Islet precursor cell (in vitro differentiated cells): ENCODE results near the gene GPALPP1.
"Not testable (repeated sequence)": the region's sequence is repeated elsewhere in the genome, so short reads cannot be mapped to it uniquely, and the experiment has no call there.

Experiments
- DNase-seq: peaks from one replicate; pipeline ENCODE4 v3.0.0-alpha.2; 2018

GPALPP1 gene, protein sequence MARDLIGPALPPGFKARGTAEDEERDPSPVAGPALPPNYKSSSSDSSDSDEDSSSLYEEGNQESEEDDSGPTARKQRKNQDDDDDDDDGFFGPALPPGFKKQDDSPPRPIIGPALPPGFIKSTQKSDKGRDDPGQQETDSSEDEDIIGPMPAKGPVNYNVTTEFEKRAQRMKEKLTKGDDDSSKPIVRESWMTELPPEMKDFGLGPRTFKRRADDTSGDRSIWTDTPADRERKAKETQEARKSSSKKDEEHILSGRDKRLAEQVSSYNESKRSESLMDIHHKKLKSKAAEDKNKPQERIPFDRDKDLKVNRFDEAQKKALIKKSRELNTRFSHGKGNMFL

DNA sequence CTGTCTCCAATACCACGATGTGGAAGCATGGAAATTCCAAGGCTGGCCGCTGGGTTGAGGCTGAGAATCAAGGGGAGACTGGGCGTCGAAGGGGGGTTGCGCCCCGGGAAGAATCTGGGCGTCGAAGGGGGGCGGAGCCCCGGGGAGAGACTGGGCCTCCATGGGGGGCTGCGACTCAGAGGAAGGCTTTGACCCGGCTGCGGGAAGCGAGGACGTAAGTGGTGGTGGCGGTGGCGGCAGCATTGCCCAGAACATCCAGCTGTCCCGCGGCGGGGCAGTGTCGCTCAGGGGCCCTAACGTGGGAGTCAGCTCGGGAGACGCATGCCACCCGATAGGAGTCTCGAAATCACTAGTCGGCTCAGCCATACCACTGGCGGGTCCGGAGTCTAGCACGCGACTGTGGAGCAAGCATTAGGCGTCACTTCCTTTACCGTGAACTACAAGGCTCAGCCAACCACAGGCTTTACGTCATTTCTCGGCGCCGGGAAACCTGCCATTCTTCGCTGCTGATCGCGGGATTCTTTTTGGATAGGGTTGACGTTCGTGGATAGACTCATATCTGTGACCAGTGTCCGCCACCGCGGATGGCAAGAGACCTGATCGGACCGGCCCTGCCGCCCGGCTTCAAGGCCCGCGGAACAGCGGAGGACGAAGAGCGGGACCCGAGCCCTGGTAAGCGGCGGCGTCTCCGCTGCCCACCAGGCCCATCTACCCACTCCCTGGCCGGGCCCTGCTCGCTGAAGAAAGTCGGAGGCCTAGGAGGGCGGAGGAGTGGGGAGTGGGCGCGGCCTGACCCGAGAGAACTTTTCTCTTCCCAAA is at the start of gene GPALPP1, which contains the start of gene NUFIP1:
Gene GPALPP1 (plus strand): TSS at position 468 of the 819 bp plus-strand sequence. CDS start 117 bp downstream, at position 585.
Gene NUFIP1 (minus strand): TSS at position 401 of the 819 bp plus-strand sequence. CDS start 35 bp downstream, at position 366.
- peak; percentile 97 for DNase-seq

DNA sequence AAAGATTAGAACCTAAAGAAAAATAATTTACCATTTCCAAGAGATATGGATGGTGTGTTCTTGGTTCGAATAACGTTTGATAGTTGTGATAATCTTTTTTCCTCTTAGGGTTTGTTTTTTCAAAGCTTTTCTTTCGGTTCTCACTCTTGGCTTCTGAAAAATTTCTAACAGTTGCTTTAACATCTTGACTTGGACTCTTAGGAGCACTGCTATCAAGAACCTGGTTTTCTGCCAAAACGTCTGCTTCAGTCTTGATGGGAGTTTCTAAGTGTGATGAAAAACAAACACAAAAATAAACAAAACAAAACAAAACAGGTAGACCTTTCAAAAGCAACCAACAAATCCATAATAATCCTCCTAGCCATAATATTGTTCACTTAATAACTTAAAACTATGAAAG is 45.9 kb upstream of the GPALPP1 start:
- DNase-seq: not testable (repeated sequence)

DNA sequence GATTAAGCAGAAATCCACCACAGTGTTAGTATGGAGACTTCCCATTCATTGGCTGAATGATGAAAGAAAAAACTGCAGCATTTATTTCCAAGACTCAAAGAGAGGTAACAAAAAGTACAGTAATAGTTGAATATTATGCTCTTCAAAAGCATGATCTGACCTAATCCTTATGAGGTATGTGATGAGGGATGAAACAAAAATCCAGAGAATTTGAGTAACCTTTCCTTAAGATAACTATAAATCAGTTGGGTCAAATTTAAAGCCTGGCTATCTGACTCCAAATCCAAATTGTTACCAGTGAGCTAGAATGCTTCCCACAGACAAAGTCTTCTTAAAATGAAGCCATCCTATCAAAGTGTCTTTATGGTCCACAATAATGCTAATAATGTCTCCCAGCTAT is 38.2 kb upstream of the GPALPP1 start:
- no peak for DNase-seq

DNA sequence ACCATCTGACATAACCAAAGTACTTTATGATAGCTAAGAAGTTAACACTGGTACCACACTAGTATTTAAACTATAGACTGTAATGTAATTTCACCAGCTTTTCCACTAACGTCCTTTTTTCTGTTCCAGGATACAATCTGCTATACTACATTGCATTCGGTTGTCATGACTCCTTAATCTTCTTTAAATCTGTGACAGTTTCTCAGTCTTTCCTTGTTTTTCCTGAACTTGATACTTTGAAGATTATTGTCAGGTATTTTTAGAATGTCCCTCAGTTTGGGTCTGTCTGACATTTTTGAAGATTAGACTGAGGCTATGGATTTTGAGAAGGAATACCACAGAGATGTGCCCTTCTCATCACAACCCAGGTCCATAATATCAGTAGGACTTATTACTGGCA is 36.7 kb upstream of the GPALPP1 start:
- no peak for DNase-seq

DNA sequence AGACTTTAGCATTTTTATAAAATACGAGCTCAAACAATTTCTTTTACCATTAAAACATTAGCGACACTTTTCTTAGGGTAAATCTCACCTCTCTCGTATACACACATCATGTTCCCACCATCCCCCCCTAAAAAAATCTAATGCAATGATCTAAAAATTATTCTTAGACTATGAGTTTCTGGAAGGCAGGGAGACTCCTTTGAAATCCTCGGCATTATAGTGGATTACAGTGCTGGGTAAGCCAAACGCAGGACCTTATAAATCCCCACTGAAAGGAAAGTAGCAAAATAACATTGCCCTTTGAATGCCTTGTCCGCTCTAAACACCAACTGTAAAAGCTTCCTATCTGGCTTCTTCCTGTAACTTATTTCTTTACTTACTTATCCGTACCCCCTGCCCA is 35.1 kb upstream of the GPALPP1 start:
- DNase-seq: no peak

DNA sequence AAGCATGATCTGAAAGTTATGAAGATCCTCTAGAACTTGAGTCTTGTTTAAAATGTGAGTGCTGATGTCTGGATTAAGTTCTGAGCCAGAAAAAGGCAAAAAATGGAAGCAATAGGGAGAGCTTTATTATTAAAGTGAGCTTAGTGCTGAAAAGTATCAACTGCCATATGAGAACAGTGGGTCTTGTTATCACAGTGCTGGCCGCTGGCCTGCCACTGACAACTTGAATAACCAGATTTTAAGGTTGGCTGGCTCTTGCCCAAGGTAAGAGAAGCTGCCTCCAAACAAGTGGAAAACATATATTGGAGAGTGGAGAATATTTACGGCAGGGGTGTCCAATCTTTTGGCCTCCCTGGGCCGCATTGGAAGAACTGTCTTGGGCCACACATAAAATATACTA is 33.9 kb upstream of the GPALPP1 start:
- DNase-seq: no peak

DNA sequence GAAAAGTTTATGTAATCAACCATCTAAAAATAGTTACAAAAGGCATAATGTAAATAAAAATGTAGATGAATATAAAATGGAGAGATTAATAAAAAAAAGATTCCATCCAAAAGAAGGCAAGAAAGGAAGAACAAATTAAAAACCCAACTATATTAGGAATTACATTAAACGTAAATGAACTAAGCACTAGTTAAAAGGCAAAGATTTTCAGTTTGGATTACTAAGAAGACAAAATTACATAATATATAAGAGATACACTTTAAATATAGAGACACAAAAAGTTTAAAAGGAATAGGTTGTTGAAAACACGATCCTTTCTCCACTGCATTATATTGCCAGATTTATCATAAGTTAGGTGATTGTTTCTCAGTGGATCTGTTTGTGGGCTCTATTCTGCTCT is 27.3 kb upstream of the GPALPP1 start:
- no peak for DNase-seq

DNA sequence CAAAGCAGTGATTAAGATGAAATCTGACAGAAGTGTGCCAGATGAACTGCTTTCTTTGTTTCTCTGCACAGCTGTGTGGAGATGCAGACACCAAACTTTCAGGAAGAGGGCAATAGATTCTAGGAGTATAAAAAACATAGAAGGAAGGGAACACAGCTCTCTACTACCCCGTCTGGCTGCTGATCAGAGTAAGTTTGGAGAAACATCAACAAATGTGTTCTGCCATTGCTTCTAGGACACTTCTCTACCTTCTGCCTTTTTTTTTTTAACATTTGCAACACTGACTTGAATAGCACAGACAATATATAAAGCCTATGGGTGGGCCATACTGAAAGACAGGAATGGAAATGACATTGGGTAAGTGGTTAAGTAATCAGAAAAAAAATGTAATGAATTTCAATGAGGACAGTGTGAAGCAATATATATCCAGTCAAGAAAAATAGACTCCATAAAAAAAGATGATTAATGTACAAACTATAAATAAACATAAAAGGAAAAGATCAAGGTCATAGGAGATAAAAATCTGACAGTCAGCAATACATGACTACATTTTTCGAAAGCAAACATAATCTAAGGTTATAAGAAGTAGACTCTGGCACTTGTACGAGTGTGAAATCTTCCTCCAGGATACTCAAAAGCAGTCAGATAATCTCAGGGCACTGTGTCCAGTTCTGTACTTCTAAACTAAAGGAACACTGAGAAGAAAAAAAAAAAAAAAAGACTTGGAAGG is 21.5 kb upstream of the GPALPP1 start:
- DNase-seq: no peak

DNA sequence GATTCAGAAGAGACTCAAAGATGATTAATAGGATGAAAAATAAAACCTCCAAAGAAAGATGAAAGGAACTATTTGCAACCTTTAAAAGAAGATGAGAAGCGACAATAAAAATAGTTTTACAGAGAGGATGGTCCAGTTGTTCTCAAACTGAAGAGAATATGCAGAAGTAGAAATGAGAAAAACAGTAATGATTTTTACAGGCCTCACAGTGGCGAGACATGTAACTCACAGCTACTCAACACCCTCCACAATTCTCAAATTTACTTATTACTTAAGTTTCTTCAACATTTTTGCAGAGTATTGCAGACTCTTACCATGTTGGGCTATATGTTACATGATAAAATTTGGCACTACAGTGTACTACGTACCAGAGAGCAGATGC is 20.9 kb upstream of the GPALPP1 start:
- no peak for DNase-seq

DNA sequence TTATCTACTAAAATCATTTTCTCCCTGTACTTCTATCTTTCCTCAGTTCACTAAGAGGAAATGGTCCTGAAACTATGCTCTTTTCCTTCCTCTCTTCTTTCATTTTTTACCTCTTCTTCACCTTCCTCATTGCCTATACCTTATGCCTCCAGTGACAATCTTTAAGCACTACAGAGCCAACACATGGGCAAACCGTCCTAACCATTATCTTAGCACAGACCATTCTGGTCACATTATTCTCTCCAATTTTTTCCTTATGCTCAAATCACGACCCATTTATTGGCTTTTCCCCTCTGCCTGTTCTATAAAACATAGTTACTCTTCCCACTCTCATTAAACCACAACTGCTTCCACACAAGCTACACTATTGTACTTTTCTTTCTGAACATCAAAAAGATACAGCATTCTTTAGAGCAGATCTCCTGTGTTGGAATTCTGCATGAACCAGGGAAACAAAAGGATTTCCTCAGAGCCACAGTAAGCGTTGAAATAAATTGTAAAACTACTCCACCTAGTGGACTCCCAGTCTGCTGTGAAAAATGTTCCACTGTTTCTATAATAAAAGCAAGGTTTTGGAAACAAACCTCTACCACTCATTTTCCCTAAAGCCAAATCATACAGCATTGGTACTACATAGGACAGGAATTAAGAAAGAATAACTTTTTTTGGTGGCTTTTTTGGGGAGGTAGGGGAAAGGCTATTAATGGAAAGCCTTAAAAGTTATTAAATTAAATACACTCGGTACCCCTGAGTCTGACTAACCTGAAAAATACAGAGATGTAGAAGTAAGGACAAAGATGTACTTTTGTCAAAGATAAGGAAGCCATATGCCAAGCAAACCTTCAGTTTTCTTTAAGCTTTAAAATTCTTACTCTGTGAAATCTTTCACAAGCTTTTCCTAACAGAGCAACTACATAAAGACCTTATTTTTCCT is 19.5 kb upstream of the GPALPP1 start:
- no peak for DNase-seq

DNA sequence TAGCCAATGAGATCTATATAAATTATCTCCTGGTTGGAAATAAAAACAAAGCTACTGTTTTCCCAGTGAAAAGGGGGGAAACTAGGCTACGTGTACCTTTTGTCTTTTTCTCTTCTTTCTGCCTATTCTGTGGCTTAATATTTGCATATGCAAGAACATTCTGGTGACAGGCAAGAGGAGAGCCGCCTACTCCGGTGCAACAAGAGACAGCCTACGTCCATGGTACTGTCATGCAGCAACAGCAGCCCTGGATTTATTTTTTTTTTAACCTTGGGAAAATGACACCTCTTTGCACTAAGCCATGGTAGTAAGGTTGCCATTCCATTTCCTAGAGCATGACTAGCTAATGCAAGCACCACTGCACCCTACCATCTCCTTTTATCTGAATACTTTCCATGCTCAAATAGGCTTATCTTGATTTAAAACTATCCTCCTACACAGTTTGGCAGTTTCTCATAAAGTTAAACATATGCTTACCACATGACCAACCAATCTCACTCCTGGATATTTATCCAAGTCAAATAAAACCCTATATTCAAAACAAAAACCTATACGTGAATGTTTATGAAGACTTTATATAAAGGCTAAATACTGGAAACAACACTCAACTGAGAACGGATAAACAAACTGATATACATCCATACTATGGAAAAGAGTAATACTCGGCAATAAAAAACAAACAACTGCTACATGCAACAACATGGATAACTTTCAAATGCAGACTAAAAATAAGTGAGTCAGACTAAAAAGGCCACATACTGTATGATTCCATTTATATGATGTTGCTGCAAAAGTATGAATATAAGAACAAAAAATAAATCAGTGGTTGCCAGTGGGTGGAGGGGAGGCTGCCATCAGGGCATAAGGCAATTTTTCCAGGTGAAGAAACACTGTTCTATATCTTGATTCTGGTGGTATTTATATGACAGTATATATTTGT is 17.4 kb upstream of the GPALPP1 start:
- DNase-seq: no peak

DNA sequence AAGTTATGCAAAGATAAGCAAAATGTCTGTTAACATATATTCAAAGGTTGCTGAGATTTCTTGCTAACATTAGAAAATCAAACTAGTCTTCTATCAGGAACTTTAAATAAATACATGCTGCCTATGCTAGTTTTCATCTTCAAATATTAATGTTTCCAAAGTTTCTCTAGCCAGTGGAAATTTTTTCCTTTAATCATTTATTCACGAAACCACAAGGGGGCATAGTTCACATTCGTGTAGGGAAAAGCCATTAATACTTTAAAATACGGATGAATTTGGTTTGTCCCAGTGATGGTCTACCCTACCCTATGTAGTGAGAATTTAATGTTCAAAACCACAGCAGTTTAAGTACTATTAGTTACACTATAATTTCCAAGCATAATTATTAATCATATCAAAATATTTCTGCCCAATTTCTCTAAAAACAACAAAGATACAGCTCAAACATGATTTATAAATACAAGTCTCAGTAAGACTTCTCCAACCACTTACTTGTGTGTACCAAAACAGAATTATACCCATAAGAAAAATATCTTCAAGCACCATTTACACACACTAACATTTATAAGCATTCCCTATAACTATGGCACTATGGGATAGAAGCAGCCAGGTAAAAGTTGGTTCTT is 16.3 kb upstream of the GPALPP1 start:
- no peak for DNase-seq

DNA sequence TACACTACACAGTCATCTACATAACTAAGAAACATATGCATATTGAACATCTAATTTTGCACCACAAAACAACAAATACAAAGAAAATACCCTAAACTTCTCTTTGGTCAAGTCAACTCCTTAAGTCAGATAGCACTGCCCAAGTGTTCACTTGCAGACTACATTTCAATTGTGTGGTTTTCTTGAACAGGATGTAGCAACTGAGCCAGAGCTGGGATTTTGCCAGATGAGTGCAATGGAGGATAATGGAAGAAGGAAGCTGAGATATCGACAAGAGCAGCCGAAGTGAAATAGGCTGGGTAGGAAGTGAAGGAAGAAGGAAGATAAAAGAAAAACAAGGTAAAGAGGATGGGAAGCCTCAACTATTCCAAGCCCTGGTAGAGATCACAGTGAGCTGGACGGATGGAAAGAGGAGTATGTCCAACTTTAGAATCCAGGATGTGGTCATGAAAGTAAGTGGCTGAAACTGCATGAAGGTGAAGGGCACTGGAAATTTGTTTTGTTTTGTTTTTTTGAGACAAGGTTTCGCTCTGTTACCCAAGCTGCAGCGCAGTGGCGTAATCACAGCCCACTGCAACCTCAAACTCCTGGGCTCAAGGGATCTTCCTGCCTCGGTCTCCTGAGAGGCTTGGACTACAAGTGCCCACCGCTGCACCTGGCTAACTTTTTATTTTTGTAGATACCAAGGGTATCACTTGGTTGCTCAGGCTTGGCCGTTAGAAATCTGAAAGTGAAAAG is 15.1 kb upstream of the GPALPP1 start:
- DNase-seq: no peak

DNA sequence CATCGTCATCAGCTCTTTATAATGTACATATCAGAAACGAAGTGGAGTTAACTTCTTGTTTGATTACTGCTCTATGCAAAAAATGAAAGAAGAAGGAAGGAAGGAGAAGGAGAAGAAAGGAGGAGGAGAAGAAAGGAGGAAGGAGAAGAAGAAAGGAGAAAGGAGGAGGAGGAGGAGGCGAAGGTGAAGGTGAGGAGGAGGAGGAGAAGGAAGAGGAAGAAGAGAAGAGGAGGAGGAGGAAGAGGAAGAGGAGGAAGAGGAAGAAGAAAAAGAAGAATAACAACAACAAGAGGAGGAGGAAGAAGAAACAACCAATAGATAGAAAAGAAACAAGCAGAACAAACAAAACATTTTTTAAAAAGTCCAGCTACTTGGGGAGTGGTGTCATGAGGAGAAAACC is 13.1 kb upstream of the GPALPP1 start:
- DNase-seq: no peak

DNA sequence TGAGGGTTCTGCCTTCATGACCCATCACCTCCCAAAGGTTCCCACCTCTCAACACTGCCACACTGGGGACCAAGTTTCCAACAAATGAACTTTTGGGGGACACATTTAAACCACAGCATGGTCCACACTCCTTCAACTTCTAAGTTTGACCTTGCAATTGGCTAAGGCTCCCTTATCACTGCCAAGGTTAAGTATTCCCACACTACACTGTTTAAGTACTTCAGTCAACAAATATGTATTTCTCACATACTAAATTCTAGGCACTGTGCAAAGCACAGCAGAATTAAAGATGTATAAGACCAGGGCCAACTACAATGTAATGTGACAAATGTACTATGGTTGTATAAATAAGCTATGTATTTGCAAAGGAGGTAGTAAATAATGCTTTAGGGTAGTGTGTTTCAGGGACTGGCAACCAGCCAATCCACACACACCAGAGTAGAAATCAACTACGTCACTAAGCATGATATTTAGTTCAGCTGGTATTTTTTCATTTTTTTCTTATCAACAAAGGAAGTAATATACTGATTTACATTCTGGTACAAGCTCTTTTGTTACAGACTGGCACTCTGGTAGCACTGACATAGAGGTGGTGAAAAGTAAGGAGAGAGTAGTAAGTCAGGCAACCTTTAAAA is 12.3 kb upstream of the GPALPP1 start:
- no peak for DNase-seq

DNA sequence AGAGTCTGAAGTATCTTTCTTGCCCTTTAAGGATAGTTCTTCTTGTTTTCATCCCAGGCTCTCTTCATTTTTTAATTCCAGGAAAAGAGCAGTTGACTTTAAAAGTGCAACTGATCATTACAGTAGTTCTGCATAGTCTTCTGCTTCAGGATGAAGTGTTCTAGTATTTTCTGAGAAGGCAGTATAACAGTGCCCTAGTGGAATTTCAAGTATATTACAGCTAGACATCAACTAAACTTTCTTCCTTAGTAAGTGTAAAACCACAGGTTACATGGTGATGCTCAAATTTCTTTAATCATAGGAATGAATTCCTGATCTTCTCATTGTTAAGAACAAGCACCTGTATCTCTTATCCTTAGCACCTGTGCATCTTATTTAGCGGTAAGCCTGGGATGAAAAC is 11.0 kb upstream of the GPALPP1 start:
- DNase-seq: no peak

DNA sequence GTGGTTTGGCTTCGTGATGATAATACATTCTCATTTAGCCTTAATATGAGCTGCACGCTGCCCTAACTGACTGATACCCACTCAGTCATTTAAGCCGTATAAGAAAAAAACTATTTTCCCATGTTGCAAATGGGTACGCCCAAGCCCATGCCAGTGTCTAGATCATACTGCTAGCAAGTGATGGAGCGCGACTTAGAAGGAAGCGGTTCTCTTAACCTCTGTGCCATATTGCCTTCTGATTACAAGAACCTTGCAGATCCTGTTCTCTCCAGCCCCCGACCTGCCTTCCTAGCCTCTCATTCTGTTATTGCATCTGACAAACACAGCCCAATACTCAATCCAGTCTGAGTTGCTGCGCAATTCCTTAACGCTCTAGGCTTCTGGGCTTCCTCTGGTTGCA is 603 bp downstream of the GPALPP1 start:
- no peak for DNase-seq

DNA sequence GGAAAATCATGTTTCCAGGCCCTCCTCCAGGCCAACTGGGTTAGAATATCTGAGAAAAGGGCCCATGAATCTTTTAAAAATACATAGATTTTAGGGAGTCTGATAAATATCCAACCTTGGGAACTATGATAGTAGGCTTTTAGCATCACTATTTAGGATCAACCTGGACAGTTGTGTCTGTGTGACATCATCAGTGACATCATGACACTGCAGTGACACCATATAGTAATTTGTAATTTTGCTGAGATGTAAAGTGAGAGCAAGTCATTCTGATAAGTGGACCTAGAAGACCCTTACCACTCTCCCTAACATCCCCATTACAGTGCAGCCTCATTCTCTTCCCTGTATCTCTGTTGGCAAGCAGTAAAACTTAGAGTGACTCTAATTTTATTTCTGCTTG is 14.1 kb downstream of the GPALPP1 start:
- no peak for DNase-seq

DNA sequence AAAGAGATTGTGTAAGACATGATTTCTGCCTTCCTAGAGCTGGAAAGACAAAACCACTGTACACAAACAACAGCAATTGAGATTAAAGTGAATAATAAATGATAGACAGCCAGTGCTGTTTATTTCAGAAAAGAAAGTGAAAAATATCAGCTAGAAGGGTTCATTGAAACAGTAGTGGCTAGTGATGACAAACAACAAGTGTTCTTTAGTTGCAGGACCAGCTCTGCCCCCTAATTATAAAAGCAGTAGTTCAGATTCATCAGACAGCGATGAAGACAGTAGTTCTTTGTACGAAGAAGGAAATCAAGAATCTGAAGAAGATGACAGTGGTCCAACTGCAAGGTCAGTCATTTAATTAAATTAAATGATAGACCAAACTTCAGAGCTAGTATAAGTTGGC is 14.8 kb downstream of the GPALPP1 start:
- no peak for DNase-seq

DNA sequence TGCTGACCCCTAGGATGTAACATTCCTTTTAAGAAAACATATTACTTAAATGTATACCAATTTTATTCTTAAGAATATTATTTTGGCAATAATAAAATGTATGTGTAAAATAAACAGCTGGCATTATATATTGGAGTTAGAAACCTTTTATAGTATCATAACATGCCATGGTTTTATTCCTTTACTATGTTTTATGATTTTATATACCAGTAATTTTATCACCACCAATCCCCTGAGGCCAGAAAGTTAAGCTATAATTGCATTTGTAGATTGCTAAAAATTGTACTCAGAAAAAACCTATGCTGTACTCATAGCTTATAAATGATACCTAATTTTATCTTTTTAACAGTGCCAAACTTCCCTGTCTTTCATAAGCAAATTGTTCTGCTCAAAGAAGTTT is 17.9 kb downstream of the GPALPP1 start:
- DNase-seq: no peak
